GM19397 (cell line): ENCODE results near the gene RBM10.

ENCODE experiments used
- ATAC-seq: cut with Tn5 transposase; IDR thresholded peaks from one replicate; pipeline ENCODE4 v1.9.1; 2021; ENCODE audit warnings: mild to moderate bottlenecking, moderate library complexity; ENCODE audit not compliant: unreplicated experiment

RBM10 gene

GRCh38 chrX:47194194-47194787 lies 49.3 kb downstream of the RBM10 start:
- ATAC-seq, result no peak

GRCh38 chrX:47196098-47196497 lies 51.1 kb downstream of the RBM10 start:
- no peak for ATAC-seq

- no peak for ATAC-seq
These were observed 52.5 kb downstream of the RBM10 start for GRCh38 chrX:47197526-47197925.

GRCh38 chrX:47198026-47198686 lies 53.1 kb downstream of the RBM10 start:
- ATAC-seq, result no peak

GRCh38 chrX:47198687-47199080 lies 53.7 kb downstream of the RBM10 start:
- no peak for ATAC-seq

GRCh38 chrX:47199286-47199685 lies 54.3 kb downstream of the RBM10 start:
- no peak for ATAC-seq

GRCh38 chrX:47200385-47201150 lies 55.5 kb downstream of the RBM10 start:
- no peak for ATAC-seq

GRCh38 chrX:47201345-47201944 lies 56.4 kb downstream of the RBM10 start:
- ATAC-seq, result no peak

- ATAC-seq, result no peak
These were observed 57.3 kb downstream of the RBM10 start for GRCh38 chrX:47202316-47202715.

- no peak for ATAC-seq
These were observed 57.9 kb downstream of the RBM10 start for GRCh38 chrX:47202877-47203276.

GRCh38 chrX:47204970-47205369 lies 59.9 kb downstream of the RBM10 start:
- ATAC-seq, result no peak

GRCh38 chrX:47206316-47206715 lies 61.3 kb downstream of the RBM10 start:
- ATAC-seq, result no peak

- ATAC-seq, result no peak
These were observed 63.1 kb downstream of the RBM10 start for GRCh38 chrX:47208108-47208507.

GRCh38 chrX:47209508-47210238 lies 64.7 kb downstream of the RBM10 start:
- no peak for ATAC-seq

GRCh38 chrX:47210661-47211425 lies 65.8 kb downstream of the RBM10 start:
- ATAC-seq, result no peak

GRCh38 chrX:47212381-47213293 lies 67.6 kb downstream of the RBM10 start:
- ATAC-seq, result no peak

- ATAC-seq, result no peak
These were observed 69.5 kb downstream of the RBM10 start for GRCh38 chrX:47214435-47215077.

- ATAC-seq, result no peak
These were observed 70.4 kb downstream of the RBM10 start for GRCh38 chrX:47215291-47215900.
